Mesenteric fat pad (tissue), 1 donor: ENCODE results near the gene MYOZ3. TPM values are rescaled to one million over a fixed set of nuclear protein-coding genes. Genes with fewer than 3 reads are reported as not detected.
A peak's percentile ranks its signal among the peaks of the same experiment; 100 is the strongest.

Source experiments
- DNase-seq: peaks from one replicate; pipeline ENCODE4 v3.0.0-alpha.2; 2020; ENCODE audit warnings: low spot score
- long read RNA-seq: library from polyadenylated mRNA; unstranded; transcript quantifications from one replicate; pipeline ENCODE4 v2.0.0, GENCODE V29; 2020
- total RNA-seq: library from RNA; stranded (reverse); fragmentation: NEBNext Ultra II Directional; extraction: Animal tissue kit (Norgen Biotek cat#: 25700); gene quantifications from one replicate; pipeline ENCODE4 v1.2.1, GENCODE V29; 2021
- donor health status: DM: yes; HTN: yes; CAD: no.

The MYOZ3 gene, protein sequence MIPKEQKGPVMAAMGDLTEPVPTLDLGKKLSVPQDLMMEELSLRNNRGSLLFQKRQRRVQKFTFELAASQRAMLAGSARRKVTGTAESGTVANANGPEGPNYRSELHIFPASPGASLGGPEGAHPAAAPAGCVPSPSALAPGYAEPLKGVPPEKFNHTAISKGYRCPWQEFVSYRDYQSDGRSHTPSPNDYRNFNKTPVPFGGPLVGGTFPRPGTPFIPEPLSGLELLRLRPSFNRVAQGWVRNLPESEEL
- 0.42 TPM for total RNA-seq
- long read RNA-seq, partial matches to known transcripts: 1 of 1 reads
- long read RNA-seq, other reads (novel, unspliced or antisense): 0 of 1 reads

DNA sequence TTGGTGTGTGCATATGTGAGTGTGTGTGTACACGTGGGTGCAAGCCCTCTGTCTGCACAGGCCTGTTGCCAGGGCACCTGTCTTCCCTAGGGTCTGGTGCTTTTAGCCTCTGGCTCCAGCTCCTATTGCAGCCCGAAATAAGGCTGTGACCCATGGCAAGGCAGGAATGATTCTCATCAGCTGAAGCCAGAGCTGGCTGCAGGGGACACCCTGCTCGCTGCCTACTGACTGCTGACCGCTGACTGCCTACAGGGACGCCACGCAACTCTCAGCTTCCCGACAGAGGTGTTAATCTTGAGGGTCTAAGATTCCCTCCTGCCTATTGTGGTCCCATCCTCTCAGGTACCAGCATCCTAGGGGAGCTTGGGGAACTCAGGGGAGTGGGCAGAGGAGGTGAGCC is at the start of gene MYOZ3:
Gene MYOZ3, plus strand, starts transcription at position 166 of the 400 bp plus-strand sequence. CDS start 1,691 bp downstream, outside the sequence.
- DNase-seq: peak; percentile 74

DNA sequence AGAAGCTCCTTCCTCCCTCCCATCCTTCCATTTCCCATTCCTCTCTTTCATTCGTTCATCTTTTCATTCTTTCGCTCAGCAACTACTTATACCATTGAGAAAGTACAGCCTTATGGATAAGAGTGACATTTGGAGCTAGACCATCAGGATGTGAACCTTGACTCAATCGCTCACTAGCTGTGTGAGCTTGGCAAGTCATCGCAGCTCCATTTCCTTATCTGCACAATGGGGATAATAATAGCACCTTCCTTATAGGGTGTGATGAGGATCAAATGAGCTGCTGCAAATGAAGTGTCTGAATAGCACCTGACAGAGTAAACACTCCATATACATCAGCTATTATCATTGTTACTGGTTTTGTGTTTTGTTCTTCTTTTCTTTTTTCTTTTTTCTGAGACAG is 48.6 kb upstream of the MYOZ3 start:
- DNase-seq: no peak

DNA sequence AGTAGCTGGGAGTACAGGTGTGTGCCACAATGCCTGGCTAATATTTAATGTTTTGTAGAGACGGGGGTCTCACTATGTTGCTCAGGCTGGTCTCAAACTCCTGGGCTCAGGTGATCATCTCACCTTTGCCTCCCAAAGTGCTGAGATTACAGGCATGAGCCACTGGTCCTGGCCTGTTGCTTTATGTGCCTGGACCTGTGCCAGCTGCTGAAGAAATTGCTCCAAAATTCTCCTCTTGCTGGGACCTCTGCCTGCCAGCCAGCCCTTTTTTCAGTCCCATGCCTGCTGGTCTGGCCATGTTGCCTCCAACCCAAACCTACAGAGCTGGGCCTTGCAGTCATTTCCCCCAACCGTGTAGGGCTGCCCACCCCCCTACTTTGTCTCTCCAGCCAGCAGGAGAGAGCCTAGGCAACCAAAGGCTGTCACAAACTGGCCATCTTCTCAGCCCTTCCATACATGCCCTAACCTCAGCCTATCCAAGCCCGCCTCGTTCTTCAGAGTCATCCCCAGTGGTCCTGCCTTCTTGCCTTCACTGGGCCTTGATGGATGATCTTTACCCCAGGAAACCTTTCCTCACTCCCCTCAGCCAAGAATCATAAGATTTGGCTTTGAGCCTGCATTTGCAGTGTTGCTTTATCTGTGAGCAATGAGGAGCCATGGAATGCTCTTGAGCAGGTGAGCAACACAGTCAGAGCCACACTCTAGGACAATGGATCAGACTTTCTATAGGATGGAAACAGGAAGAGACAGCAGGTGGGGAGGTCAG is 48.0 kb upstream of the MYOZ3 start:
- DNase-seq: no peak

DNA sequence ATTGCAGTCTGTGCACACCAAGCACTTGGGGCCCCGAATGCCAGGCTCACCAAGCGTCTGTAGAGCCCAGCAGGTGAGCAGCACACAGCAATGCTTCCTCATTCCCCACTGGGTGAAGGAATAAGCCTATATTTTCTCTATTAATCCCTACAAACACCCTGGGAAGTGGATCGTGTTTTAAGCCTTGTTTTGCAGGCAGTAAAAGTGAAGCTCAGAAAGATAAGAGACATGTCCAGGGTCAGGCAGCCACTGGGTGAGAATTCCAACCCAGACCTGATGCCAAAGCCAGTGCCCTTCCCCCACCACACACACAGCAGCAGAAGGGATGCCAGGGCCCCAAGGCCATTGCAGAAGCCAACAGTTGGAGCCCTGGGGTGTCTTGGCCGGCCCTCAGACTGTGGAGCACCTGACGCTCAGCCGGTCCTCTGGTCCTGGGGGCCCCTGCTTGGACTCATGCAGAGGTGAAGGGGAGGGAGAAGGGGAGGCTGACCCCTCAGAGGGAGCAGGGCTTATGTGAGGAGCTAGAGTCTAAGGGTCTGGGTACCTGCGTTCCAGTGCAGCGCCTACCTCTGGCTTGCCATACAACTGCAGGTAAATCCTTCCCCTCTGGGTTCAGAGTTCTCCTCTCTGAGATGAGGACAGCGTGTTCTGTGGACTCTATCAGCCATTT is 46.9 kb upstream of the MYOZ3 start:
- DNase-seq: no peak

DNA sequence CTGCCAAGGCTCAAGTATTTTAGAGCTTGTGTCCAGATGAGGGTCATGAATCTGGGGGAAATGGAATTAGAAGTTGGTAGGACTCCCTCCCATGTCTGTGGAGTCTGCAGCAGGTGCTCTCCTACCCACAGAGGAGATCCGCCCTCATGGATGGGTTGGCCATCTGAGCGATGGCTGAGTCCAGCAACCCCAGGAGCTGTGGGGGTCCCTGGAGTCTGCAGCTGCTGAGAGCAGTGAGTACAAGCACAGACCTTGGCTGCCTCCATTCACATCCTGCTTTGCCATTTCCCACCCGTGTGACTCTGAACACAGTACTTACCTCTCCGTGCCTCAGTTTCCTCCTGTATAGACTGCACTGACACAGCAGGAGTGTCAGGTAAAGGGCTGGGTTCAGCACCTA is 46.4 kb upstream of the MYOZ3 start:
- no peak for DNase-seq

DNA sequence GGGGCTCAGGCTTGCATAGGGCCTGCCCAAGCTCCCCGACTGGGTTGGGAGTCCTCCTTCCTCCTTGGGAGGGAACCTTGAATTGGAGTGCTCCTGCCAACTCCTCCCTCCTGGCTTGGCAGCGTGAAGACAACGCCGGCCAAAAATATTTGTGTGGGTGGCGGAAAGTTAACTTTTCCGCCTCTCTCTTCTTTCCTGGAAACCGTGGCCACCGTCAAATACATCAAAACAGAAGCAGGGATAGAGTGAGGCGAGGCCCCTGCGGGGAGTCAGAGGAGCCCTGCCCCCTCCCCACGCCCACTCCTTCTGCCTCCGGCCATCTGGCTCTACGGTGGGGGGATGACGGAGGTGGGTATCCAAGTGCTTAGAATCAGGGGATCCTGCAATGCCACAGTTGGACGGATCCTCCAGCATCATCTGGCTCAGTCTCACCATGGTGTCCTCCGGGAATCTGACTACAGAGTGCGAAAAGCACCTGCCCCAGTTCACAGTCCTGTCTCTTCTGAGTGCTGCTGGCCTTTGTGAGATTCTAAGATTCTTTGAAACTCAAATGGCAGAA is 45.8 kb upstream of the MYOZ3 start:
- DNase-seq: no peak

DNA sequence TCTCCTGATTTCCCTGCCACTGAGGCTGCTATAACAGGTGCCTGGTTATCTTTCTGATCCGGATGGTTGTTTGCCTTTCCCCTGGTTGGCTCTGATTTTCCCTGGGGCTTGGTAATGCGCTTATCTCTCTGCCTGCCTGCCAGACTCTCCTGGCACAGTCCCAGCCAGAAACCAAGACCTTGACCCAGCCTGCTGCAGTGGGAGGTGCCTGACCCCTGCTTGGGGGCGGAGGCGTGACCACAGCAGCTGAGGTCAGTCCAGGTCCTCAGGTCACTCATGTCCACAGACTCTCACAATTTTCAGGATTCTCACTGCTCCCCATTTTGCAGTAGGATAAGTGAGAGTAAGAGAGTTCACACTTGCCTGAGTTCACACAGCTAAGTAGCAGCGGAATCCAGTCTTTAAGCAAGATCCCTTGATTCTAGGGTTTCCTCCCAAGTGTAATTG is 45.0 kb upstream of the MYOZ3 start:
- no peak for DNase-seq

DNA sequence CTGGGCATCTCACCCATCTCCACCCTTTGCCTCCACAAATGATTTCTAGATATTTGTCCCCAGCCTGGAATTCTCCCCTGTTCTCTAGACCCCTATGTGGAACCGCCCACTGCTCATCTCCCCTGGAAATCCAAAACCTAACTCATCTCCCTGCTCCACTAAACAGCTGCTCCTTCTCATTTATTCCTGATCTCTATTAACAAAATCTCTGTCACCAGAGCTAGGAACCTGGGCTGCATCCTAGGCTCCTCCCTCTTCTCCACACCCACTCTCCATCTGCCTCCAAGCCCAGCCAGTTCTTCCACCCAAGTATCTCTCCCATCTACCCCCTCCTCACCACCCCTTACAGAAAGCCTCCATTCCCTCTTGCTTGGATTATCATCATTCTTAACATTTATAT is 44.5 kb upstream of the MYOZ3 start:
- no peak for DNase-seq

DNA sequence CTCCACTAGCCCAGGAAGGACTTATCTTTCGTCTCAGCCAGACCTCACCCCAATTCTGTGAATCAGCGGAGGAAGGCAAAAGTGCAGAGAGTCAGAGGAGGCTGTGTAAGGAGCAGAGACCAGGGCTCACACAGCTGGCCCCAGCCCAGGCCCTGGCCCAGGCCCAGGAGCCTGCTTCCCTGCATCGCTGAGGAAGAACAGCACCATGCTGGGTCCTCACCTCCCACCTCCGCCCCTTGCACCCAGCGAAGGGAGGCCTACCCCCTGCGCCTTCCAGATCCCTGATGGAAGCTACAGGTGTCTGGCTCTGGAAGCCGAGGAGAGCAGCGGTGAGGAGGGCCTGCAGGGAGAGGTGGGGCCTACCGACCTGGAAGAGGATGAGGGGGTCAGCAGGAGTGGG is 42.9 kb upstream of the MYOZ3 start:
- no peak for DNase-seq

DNA sequence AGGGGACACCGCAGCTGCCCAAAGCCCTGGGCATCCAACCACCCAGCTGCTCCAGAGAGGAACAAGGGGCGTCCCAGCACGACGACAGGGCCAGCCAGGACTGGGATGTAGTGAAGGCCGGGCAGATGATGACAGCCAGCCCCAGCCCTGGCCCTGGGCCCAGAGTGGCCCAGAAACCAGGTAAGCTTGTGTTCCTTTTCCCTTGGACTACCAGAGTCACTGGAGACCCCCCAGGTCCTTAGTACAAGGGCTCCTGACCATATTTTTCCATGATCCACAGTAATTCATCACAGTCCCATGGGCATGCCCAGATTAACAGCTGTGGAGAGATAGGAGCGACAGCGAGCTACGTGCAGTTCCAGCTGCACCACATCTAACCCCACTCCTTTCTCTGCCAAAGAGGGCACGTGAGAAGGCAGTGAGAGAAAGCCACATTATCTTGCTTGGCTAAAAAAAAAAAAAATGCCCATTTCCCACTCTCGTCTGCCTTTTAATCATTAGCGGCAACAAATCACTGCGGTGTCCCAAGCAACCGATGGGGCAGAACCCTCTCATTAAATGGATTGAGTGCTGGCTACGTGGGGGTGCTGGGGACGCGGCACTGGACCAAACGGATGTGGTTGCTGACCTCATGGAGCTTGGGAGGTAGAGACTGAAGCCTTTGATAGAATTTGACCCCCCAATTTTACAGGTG is 42.3 kb upstream of the MYOZ3 start:
- DNase-seq: no peak

DNA sequence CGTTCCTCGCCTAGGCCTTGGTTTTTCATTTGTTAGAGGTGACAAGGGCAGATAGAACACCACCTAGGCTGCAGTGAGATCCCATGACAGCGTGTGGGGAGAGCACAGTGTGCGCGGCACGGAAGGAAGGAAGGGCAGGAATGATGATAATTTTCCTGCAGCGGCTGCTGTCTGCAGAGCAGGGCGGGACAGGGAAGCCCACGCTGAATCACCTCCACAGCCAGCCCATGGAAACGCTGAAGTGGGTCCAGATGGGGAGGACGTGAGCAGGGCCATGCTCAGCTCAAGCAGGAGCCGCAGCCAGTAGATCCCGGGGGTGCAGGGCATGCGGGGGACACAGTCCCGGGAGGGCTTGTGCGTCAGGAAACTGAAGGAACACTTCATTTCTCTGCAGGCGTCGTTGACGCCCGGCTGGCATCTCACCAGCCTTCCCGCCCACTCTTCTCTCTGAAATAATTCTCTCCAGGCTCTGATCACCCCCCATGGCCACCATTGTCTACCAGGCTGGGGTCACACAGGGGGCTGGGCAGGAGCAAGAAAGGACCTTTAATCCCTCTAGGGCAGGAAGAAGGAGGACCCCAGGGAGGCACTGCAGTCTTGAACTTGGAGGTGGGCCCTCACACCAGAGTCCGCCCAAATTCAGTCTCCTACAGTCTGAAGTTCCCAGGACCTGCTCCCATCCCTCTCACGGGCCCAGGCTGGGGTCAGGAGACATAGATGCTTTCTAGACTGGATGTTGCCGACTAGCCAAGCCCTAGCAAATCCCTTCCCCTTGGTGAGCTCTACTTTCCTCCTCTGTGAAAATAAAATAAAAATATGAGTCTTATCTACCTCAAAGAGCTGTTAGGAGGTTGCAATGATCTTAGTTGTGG is 41.5 kb upstream of the MYOZ3 start:
- no peak for DNase-seq

DNA sequence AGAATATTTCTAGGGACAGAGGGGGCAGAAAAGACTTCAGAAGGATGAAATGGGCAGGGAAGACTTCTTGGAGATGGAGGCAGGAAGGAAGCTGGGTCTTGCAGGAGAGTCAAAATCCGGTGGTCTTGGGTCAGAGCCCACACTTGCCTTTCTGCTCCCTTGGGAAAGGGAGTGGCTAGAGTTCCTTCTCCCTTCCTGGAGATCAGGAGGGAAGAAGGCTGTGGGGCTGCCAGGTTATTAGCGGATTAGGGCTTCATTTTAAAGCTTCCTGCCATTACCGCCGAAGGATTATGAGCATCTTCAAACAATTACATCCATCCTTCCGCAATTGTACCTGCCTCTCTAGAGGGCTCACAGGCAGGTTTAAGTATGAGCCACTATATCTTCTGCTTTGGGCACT is 39.8 kb upstream of the MYOZ3 start:
- DNase-seq: no peak

DNA sequence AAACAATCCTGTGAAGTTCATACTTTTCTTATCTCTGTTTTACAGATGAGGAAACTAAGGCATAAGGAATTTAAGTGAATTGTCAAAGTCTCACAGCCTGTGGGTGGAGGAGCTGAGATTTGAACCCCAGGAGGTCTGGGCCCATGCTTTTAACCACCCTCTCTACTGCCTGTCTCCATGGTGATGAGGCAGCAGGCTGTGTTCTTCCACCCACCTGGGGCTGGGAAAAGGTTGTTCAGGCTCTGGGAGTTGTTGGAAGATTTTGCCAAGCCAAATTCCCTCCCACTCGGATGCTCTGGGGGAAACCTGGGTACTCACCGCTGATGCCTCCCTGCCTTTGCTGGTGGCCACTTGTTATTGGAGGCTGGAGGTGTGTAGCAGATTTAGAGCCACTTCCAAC is 38.9 kb upstream of the MYOZ3 start:
- no peak for DNase-seq

DNA sequence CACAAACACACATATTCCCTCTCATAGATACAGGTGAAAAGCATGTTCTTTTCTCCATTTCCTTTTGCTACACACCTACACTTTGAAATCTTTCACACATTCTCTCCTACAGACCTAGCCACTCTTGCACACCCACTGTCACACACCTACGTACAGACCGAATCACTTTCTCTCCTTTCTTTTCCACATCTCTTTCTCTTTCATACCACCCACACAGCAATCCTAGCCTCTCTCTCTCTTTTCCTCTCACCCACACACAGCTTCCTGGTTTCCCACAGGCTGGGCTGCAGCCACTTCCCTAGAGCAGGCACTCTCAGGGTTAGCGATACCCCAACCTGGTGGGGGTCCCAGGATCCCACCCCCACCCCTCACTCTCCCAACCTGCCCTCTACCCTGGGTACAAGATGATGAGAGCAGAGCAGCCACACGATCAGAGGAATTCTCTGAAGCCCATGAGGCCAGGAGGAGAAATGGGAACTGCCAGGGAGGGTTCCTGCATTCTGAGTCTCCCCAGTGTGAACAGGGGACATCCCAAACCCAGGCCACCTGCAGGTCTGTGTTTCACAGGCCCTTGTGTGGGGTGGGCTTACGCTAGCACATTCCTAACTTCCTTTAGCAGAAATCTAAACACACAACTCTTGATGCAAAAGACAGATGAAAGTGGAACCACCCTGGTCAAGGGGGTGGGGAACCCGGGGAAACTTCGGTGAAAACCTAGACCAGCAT is 37.7 kb upstream of the MYOZ3 start:
- no peak for DNase-seq

DNA sequence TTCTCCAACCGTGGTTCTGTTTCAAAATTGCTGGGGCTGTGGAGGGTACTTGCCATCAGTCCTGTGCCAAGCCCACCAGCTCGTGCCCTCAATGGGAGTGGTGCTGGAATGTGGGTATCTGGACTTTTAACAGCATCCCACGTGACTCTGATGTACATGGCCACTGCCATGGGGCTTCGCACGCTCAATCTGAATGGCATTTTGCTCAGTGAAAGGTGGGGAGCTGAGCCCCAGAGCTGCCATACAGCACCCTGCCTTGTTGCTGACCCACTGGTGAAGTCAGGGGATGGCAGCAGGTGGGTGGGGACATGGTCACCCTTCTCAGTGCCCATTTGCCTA is 37.2 kb upstream of the MYOZ3 start:
- no peak for DNase-seq

DNA sequence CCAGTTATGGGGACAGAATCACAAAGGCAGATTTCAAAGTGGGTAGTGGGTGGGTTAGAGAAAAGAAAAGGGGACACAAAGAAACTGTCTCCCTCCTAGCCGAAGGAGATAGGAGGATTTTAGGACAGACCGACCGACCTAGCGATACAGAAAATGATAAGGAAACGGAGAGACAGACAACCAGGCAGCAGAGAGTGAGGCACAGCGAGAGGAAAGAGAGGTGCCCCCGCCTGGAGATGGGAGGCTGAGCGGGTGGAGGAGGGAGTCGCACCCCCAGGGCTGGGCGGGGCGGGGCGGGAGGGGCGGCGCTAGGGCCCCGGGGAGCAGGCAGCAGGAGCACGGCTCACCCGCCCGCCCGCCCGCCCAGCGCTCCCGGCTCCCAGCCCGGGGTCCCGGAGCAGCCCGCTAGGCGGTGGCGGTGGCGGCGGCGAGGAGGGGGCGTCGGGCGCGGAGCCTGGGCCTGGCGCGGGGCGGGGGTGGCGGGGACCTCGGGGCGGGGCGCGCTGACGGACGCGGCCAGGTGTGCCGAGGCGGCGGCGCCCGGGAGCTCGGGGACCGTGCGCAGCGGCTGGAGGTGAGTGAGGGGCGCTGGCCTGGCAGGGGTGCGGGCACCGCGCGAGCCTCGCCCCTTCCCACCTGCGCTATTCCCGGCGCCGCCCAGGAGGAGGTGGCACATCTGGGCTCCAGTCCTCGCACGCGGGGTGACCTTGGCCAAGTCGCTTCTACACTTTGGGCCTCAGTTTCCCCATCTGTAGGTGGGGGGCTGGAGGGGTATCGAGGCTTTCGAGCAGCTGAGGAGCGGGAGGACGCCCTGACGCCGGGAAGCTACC is 36.5 kb upstream of the MYOZ3 start:
- no peak for DNase-seq

DNA sequence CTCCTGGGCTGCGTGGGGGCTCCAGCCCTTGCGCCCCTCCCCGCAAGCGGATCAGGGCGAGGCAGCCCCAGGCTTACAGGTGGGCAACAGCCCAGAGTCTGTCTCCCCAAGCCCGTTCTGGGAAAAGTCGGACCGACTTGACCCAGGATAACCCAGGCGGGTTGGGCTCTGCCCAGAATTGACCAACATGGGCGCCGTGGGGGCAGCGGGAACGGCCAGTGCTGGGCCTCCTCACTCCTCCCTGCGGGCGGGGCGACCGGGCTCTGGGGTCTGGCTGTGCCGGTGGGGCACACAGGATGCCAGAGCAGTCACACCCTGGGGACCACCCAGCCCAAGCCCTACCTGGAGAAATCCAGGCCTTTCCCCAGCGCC is 35.9 kb upstream of the MYOZ3 start:
- no peak for DNase-seq

DNA sequence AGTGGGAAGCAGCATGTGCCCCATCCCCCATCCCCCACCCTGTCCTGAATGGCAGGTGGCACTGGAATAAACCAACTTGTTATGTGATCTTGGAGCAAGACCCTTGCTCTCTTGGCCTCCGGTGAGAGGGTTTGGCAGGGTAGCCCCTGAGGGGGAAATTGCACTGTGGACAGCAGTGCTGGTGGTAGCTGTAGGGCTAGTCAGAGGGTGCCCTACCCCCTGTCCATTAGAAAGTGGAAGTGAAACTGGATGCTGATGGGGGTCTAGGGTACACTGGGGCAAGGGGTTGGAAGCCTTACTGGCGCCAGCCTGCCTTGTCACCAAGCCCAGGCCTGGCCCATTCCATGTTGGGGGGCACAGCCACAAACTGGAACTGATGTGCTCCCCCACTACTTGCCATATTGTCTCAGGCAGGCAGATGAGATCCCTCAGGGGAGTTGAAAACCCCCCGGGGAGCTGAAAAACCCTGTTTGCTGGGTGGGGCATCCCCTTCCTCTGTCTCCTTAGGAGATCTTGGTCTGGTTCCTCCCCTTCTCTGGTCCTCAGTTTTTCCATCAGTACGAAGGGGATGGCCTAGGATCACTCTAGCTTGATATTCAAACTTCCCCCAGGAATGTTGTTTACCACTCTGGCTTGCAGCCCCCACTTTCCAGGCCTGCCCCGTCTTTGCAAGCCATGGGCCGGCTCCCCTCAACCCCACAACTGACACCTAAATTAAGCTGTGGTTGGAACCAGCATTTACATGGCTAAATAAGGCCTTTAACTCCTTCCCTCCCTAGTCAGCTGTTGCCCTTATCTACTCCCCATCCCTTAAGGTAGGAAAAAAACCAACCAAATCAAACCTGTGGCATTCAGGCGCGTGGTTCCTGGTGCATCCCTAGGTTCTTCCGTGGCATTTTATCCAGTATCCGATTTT is 35.0 kb upstream of the MYOZ3 start:
- no peak for DNase-seq
